D721Med (cell line): ENCODE results near the gene EFNB2.

Source experiments
- DNase-seq: peaks from one replicate; pipeline ENCODE4 v3.0.0; 2011; ENCODE audit warnings: low spot score; ENCODE audit not compliant: insufficient read length
- FAIRE-seq: peaks from 2 replicates; lab custom pipeline; 2011; peaks lifted over from hg19 to GRCh38; lab: Jason Lieb, UNC
- TF ChIP-seq, protein P1 (sequence below): IDR thresholded peaks from 2 replicates; pipeline ENCODE4 v1.5.1; 2012; ENCODE audit warnings: mild to moderate bottlenecking, control low read depth; ENCODE audit not compliant: insufficient read depth; ENCODE audit errors: missing control alignments

Gene EFNB2

GRCh38 chr13:106525865-106526264 lies 9.6 kb downstream of the EFNB2 start:
- no peak for DNase-seq
- TF ChIP-seq, protein P1, sequence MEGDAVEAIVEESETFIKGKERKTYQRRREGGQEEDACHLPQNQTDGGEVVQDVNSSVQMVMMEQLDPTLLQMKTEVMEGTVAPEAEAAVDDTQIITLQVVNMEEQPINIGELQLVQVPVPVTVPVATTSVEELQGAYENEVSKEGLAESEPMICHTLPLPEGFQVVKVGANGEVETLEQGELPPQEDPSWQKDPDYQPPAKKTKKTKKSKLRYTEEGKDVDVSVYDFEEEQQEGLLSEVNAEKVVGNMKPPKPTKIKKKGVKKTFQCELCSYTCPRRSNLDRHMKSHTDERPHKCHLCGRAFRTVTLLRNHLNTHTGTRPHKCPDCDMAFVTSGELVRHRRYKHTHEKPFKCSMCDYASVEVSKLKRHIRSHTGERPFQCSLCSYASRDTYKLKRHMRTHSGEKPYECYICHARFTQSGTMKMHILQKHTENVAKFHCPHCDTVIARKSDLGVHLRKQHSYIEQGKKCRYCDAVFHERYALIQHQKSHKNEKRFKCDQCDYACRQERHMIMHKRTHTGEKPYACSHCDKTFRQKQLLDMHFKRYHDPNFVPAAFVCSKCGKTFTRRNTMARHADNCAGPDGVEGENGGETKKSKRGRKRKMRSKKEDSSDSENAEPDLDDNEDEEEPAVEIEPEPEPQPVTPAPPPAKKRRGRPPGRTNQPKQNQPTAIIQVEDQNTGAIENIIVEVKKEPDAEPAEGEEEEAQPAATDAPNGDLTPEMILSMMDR = no peak
- no peak for FAIRE-seq

GRCh38 chr13:106524108-106524507 lies 11.4 kb downstream of the EFNB2 start:
- FAIRE-seq (no peak), DNase-seq (no peak)
- TF ChIP-seq, protein P1 = no peak

DNA sequence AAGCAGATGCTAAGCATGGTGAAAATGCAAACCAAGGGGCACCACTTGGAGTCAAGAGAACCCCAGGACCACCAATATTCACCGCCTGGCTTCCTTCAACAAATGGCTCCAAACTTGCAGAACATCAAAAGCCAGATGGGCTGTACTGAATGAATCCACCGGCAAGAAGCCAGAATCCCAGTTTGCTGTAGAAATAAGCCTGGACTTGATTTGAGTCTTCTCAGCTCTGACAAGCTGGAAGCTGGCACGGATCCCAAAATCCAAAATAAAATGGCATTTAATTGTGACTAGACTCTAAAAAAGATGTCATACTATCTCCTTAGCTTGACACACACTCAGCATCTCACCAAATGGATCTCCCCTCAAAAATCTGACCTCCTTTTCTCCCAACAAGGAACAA lies 11.9 kb downstream of the EFNB2 start:
- FAIRE-seq = no peak
- TF ChIP-seq, protein P1 = no peak
- DNase-seq = no peak

- FAIRE-seq = no peak
- TF ChIP-seq, protein P1 = no peak
- DNase-seq = no peak
Observed at GRCh38 chr13:106522898-106523525, 12.4 kb downstream of the EFNB2 start.

DNA sequence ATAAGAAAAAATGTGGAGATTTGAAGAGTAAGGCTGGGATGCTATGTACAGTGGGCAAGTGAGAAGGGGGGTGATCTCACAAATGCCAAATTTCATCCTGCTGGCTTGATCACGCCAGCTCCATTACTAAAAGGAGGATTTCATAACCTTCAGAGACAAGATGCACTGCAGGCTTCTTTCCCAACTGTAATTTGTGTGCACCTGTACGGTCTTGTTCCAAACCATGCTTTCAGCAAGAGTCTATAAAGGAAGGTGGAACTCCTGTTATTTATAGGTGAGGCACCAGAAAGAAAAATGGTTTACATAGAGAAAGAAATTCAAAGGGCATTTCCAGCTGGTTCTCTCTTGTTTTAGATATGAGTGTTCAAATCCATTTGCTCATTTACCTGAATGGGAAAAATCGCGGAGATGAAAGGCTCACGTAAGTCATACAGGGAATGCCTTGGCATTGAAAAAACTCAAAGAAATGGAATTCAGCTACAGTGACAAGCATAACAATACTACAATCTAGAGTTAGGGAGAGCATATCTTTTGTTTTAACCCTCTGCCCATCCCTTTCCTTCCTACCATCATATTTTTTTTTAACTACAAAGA lies 13.3 kb downstream of the EFNB2 start:
- DNase-seq (no peak), FAIRE-seq (no peak)
- TF ChIP-seq, protein P1 = no peak

DNA sequence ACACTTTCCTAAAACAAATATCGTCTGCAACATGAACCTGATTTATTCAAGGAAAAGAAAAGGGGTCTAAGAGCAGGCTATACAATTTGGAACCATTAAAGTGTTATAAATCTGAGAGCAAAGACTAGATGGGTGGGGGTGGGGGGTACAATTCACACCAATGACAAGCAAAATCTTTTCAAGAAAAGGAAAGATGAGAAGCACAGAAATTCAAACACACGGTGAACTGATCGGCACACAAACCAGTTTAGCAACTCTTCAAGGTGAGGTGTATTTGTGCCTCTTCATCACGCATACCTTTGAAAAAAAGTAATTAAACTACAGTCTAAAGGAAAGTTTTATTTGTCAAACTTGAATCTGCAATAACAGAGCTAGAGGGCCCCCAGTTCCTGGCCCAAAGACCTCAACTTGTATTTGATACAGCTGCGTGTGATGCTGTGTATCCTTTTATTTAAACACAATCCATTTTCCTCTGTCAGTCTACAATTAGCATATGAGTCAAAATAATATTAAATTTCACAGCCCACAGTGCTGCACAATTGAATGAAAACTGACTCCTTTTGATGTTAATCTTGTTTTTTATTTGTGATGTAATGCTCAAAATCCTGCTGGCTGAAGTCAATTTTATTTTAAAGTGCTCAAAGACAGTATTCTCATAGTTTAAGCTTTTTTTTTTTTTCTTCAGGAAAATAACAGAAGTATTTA lies 14.2 kb downstream of the EFNB2 start:
- DNase-seq (no peak), FAIRE-seq (no peak)
- TF ChIP-seq, protein P1 = no peak
